ENCODE data around the gene NLRC5.

NLRC5 gene

DNA sequence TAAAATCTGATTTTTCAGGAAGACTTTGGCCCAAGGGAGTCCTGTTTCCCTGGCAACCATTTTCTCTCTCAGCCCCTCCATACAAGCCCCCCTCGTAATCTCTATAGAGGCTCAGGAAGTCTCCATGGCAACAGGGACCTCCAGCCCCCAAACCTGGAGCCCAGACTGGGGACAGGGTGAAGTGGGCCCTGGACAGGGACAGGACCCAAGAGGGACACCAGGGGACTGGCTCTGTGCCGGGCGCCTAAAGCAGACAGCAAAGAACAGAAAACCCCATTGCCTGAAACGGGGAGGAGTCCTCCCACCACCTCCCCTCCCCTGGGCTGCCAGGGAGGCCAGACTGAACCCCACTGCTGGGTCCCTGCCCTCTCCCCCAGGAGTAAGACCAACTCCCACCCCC, 143.7 kb downstream of the NLRC5 start:
- no peak for DNase-seq
